HepG2 (cell line): ENCODE measurements around the gene SKIDA1. TPM values are rescaled to one million over a fixed set of nuclear protein-coding genes. Genes with fewer than 3 reads are reported as not detected.
A peak's percentile ranks its signal among the peaks of the same experiment; 100 is the strongest.

Experiments
- ATRX ChIP-seq: sonication (generic); formaldehyde crosslinking; IDR thresholded peaks from 2 replicates; pipeline ENCODE4 v1.4.0; 2020; ENCODE audit warnings: missing genetic modification reagents, borderline replicate concordance
- ETV5 ChIP-seq: IDR thresholded peaks from 2 replicates; pipeline ENCODE4 v1.6.1; 2018; ENCODE audit warnings: missing biosample characterization, missing genetic modification reagents, inconsistent platforms, borderline replicate concordance
- FOSL2 ChIP-seq: sonication (generic); formaldehyde crosslinking; IDR thresholded peaks from 2 replicates; pipeline ENCODE4 v1.4.0; 2020; ENCODE audit warnings: missing genetic modification reagents
- HDAC1 ChIP-seq: sonication (generic); formaldehyde crosslinking; IDR thresholded peaks from 2 replicates; pipeline ENCODE4 v1.5.1; 2020; ENCODE audit warnings: mild to moderate bottlenecking, missing genetic modification reagents
- JUND ChIP-seq: sonication (generic); formaldehyde crosslinking; IDR thresholded peaks from 2 replicates; pipeline ENCODE4 v1.8.0; 2022; ENCODE audit warnings: mild to moderate bottlenecking, missing genetic modification reagents
- KLF6 ChIP-seq: IDR thresholded peaks from 2 replicates; pipeline ENCODE4 v1.8.0; 2016; ENCODE audit warnings: missing biosample characterization, missing genetic modification reagents
- MTA1 ChIP-seq: sonication (generic); formaldehyde crosslinking; IDR thresholded peaks from 2 replicates; pipeline ENCODE4 v1.4.0; 2020; ENCODE audit warnings: missing genetic modification reagents, mild to moderate bottlenecking, borderline replicate concordance
- RARA ChIP-seq: IDR thresholded peaks from 2 replicates; pipeline ENCODE4 v1.6.1; 2016; ENCODE audit warnings: missing genetic modification reagents, missing compliant biosample characterization
- RBFOX2 ChIP-seq: fragments of 200-400 bp; formaldehyde crosslinking; IDR thresholded peaks from 2 replicates; pipeline ENCODE4 v1.6.1; 2017; ENCODE audit warnings: low read depth, mild to moderate bottlenecking, low read length
- ZBTB14 ChIP-seq: sonication (generic); formaldehyde crosslinking; IDR thresholded peaks from 2 replicates; pipeline ENCODE4 v1.4.0; 2020; ENCODE audit warnings: missing genetic modification reagents
- ZFX ChIP-seq: sonication (generic); formaldehyde crosslinking; IDR thresholded peaks from 2 replicates; pipeline ENCODE4 v1.4.0; 2020; ENCODE audit warnings: mild to moderate bottlenecking, low read depth, missing genetic modification reagents, moderate library complexity
- ZNF143 ChIP-seq: sonication (generic); formaldehyde crosslinking; IDR thresholded peaks from 2 replicates; pipeline ENCODE4 v1.4.0; 2020; ENCODE audit warnings: missing genetic modification reagents
- ZNF180 ChIP-seq: sonication (generic); formaldehyde crosslinking; IDR thresholded peaks from 2 replicates; pipeline ENCODE4 v1.4.0; 2020; ENCODE audit warnings: low read depth, missing genetic modification reagents, borderline replicate concordance
- ZNF296 ChIP-seq: sonication (generic); formaldehyde crosslinking; conservative IDR thresholded peaks from 2 replicates; pipeline ENCODE4 v1.5.0; 2020; ENCODE audit warnings: mild to moderate bottlenecking, missing genetic modification reagents
- ZNF34 ChIP-seq: sonication (generic); formaldehyde crosslinking; IDR thresholded peaks from 2 replicates; pipeline ENCODE4 v1.4.0; 2020; ENCODE audit warnings: mild to moderate bottlenecking, missing genetic modification reagents, borderline replicate concordance
- ZNF569 ChIP-seq: sonication (generic); formaldehyde crosslinking; IDR thresholded peaks from 2 replicates; pipeline ENCODE4 v1.5.0; 2020; ENCODE audit warnings: mild to moderate bottlenecking, missing genetic modification reagents, moderate library complexity, borderline replicate concordance
- ZNF614 ChIP-seq: IDR thresholded peaks from 2 replicates; pipeline ENCODE4 v1.6.1; 2018; ENCODE audit warnings: missing biosample characterization, missing genetic modification reagents, inconsistent platforms, borderline replicate concordance
- ZNF704 ChIP-seq: sonication (generic); formaldehyde crosslinking; IDR thresholded peaks from 2 replicates; pipeline ENCODE4 v1.8.1; 2023; ENCODE audit warnings: mild to moderate bottlenecking, inconsistent platforms, moderate library complexity, missing genetic modification reagents, borderline replicate concordance
- polyA plus RNA-seq, 8 experiments: library from polyadenylated mRNA; depleted of rRNA in 3 of 8; stranded (reverse) in 7 of 8; unstranded in 1 of 8; fragments of >200 nt; fragmentation: Illumina TruSeq in 4 of 8; extraction: Trizol in 4 of 8; gene quantifications; 2 replicates each; pipeline versions ENCODE4 v1.2.1 to v1.2.3, GENCODE V29; 2011 to 2016; ENCODE audit warnings: low read depth in 4 of 8, missing spikeins in 1 of 8, mixed read lengths in 1 of 8; ENCODE audit not compliant: insufficient read depth in 1 of 8
- total RNA-seq, 5 experiments: library from RNA; depleted of rRNA; stranded (reverse); fragments of >200 nt; fragmentation: Illumina TruSeq; extraction: Trizol; gene quantifications; 2 replicates each; pipeline ENCODE4 v1.2.3, GENCODE V29; 2016; ENCODE audit warnings: low read depth in 1 of 5
- TF ChIP-seq, protein P1 (sequence below): sonication (generic); formaldehyde crosslinking; IDR thresholded peaks from 2 replicates; pipeline ENCODE4 v1.4.0; 2020; ENCODE audit warnings: missing genetic modification reagents, mild to moderate bottlenecking, borderline replicate concordance
- TF ChIP-seq, protein P2 (sequence below): sonication (generic); formaldehyde crosslinking; IDR thresholded peaks from 2 replicates; pipeline ENCODE4 v1.4.0; 2020; ENCODE audit warnings: mild to moderate bottlenecking, missing genetic modification reagents

SKIDA1 gene
- total and polyA plus RNA-seq, 2 of the 13 experiments (the other 11 are each of a cell fraction or from before 2014, with no cell fraction given): 0.73 to 1.5 TPM

DNA sequence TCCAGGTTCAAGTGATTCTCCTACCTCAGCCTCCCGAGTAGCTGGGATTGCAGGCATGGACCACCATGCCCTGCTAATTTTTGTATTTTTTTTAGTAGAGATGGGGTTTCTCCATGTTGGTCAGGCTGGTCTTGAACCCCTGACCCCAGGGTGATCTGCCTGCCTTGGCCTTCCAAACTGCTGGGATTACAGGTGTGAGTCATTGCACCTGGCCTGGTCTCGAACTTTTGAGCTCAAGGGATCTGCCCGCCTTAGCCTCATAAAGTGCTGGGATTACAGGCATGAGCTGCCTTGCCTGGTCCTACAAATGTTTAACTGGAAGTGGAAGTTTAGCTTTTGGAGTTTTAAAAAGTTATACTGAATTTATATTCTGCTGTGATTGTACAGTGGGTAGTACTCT, 11.4 kb upstream of the SKIDA1 start (continued):
- TF ChIP-seq ZNF704 (CRISPR knock-in tag): 0 out of 2 replicates have a peak, but pooled peaks have one; percentile 26
- TF ChIP-seq ZFX (CRISPR knock-in tag): no peak
- TF ChIP-seq RARA (CRISPR knock-in tag): no peak
- TF ChIP-seq, protein P1, sequence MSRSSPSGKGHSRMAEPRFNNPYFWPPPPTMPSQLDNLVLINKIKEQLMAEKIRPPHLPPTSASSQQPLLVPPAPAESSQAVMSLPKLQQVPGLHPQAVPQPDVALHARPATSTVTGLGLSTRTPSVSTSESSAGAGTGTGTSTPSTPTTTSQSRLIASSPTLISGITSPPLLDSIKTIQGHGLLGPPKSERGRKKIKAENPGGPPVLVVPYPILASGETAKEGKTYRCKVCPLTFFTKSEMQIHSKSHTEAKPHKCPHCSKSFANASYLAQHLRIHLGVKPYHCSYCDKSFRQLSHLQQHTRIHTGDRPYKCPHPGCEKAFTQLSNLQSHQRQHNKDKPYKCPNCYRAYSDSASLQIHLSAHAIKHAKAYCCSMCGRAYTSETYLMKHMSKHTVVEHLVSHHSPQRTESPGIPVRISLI (CRISPR knock-in tag): no peak
- TF ChIP-seq FOSL2: peak; percentile 64
- no peak for TF ChIP-seq ZNF180 (CRISPR knock-in tag)
- no peak for TF ChIP-seq RBFOX2
- TF ChIP-seq JUND (CRISPR knock-in tag): no peak
- TF ChIP-seq MTA1 (CRISPR knock-in tag): 0 out of 2 replicates have a peak, but pooled peaks have one; percentile 54
- TF ChIP-seq ZNF614 (CRISPR knock-in tag): no peak
- no peak for TF ChIP-seq ZNF296 (CRISPR knock-in tag)
- TF ChIP-seq ATRX (CRISPR knock-in tag): no peak
- TF ChIP-seq HDAC1 (CRISPR knock-in tag): no peak
- TF ChIP-seq ZNF143 (CRISPR knock-in tag): no peak
- TF ChIP-seq KLF6 (CRISPR knock-in tag): no peak
- no peak for TF ChIP-seq ZBTB14
- TF ChIP-seq, protein P2, sequence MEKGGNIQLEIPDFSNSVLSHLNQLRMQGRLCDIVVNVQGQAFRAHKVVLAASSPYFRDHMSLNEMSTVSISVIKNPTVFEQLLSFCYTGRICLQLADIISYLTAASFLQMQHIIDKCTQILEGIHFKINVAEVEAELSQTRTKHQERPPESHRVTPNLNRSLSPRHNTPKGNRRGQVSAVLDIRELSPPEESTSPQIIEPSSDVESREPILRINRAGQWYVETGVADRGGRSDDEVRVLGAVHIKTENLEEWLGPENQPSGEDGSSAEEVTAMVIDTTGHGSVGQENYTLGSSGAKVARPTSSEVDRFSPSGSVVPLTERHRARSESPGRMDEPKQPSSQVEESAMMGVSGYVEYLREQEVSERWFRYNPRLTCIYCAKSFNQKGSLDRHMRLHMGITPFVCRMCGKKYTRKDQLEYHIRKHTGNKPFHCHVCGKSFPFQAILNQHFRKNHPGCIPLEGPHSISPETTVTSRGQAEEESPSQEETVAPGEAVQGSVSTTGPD (CRISPR knock-in tag): no peak
- no peak for TF ChIP-seq ETV5 (CRISPR knock-in tag)
- TF ChIP-seq ZNF34 (CRISPR knock-in tag): no peak
- TF ChIP-seq ZNF569 (CRISPR knock-in tag): no peak
